Hepatocyte (in vitro differentiated cells): ENCODE results near the gene CEP128.

Experiments
- EZH2phosphoT487 ChIP-seq: fragments of 200-600 bp; sonication (generic); IDR thresholded peaks from one replicate; pipeline ENCODE4 v1.6.1; 2018; ENCODE audit warnings: antibody characterized with exemption, mild to moderate bottlenecking, low read depth, moderate library complexity; ENCODE audit not compliant: unreplicated experiment, severe bottlenecking
- TF ChIP-seq, protein P1 (sequence below): fragments of 200-600 bp; sonication (generic); IDR thresholded peaks from 2 replicates; pipeline ENCODE4 v1.5.1; 2016; ENCODE audit warnings: antibody characterized with exemption, mild to moderate bottlenecking; ENCODE audit not compliant: poor library complexity

DNA sequence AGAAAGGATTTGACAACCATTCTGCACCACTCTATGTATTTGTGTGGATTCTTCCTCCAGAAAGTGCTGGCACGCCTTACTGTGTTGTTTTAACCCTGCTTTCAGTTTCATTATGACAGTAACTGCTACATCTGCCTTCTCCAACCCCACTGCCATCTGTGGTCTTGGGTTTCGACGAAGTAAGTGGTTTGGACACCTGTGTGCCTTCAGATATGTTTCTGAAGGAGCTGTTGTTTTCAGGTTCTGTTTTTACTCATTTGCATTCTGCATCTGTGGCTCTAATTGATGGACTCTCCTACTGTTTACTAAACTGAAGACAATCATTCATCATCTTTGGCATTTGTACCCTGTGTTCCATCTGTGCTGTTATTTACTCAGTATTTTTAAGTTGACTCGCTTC, 18.0 kb upstream of the CEP128 start:
- TF ChIP-seq EZH2phosphoT487 = no peak
- TF ChIP-seq, protein P1, sequence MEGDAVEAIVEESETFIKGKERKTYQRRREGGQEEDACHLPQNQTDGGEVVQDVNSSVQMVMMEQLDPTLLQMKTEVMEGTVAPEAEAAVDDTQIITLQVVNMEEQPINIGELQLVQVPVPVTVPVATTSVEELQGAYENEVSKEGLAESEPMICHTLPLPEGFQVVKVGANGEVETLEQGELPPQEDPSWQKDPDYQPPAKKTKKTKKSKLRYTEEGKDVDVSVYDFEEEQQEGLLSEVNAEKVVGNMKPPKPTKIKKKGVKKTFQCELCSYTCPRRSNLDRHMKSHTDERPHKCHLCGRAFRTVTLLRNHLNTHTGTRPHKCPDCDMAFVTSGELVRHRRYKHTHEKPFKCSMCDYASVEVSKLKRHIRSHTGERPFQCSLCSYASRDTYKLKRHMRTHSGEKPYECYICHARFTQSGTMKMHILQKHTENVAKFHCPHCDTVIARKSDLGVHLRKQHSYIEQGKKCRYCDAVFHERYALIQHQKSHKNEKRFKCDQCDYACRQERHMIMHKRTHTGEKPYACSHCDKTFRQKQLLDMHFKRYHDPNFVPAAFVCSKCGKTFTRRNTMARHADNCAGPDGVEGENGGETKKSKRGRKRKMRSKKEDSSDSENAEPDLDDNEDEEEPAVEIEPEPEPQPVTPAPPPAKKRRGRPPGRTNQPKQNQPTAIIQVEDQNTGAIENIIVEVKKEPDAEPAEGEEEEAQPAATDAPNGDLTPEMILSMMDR = no peak
